ENCODE measurements around the gene SMYD1.

- TF ChIP-seq, protein P1, sequence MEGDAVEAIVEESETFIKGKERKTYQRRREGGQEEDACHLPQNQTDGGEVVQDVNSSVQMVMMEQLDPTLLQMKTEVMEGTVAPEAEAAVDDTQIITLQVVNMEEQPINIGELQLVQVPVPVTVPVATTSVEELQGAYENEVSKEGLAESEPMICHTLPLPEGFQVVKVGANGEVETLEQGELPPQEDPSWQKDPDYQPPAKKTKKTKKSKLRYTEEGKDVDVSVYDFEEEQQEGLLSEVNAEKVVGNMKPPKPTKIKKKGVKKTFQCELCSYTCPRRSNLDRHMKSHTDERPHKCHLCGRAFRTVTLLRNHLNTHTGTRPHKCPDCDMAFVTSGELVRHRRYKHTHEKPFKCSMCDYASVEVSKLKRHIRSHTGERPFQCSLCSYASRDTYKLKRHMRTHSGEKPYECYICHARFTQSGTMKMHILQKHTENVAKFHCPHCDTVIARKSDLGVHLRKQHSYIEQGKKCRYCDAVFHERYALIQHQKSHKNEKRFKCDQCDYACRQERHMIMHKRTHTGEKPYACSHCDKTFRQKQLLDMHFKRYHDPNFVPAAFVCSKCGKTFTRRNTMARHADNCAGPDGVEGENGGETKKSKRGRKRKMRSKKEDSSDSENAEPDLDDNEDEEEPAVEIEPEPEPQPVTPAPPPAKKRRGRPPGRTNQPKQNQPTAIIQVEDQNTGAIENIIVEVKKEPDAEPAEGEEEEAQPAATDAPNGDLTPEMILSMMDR (IDR thresholded peaks at IDR 0.05), result no peak
- no peak for TF ChIP-seq EZH2 (IDR thresholded peaks at IDR 0.05; ENCODE audit: borderline replicate concordance, insufficient read depth, low read depth, low read length, poor library complexity, severe bottlenecking)
These were observed 43.2 kb downstream of the SMYD1 start for GRCh38 chr2:88110830-88111229.

All from B cell (primary cell).